Nephron progenitor cell (in vitro differentiated cells): Measurements from ENCODE around the gene EIF1.
"Not testable (repeated sequence)": the region's sequence is repeated elsewhere in the genome, so short reads cannot be mapped to it uniquely, and the experiment has no call there.

ENCODE experiments used
- DNase-seq: peaks from one replicate; pipeline ENCODE4 v3.0.0; 2021
- H3K27ac Mint-ChIP-seq: 2 replicates; pipeline ENCODE4 v1.8.0; 2021; ENCODE audit warnings: mild to moderate bottlenecking, moderate library complexity, mixed read lengths
- H3K27me3 Mint-ChIP-seq: 2 replicates; pipeline ENCODE4 v1.8.0; 2021; ENCODE audit warnings: mild to moderate bottlenecking, low read depth, mixed read lengths; ENCODE audit not compliant: poor library complexity
- H3K36me3 Mint-ChIP-seq: 2 replicates; pipeline ENCODE4 v1.8.0; 2021; ENCODE audit warnings: low read depth, mixed read lengths
- H3K4me1 Mint-ChIP-seq: 2 replicates; pipeline ENCODE4 v1.8.0; 2021; ENCODE audit warnings: mixed read lengths
- H3K4me3 Mint-ChIP-seq: 2 replicates; pipeline ENCODE4 v1.8.0; 2021; ENCODE audit warnings: mild to moderate bottlenecking, moderate library complexity, mixed read lengths
- H3K9me3 Mint-ChIP-seq: 2 replicates; pipeline ENCODE4 v1.8.0; 2021; ENCODE audit warnings: mild to moderate bottlenecking, moderate library complexity, mixed read lengths
- CTCF ChIP-seq: fragments of 200-600 bp; sonication (generic); IDR thresholded peaks from 2 replicates; pipeline ENCODE4 v1.5.0; 2021; ENCODE audit warnings: antibody characterized with exemption

Gene EIF1

GRCh38 chr17:41665566-41666236 lies 23.0 kb upstream of the EIF1 start:
- Mint-ChIP-seq H3K36me3 (no peaks in the 10 kb centered on the region), H3K9me3 (no peaks in the 10 kb centered on the region), H3K27ac (no peak overlapping the region), H3K27me3 (peaks cover 28% of the 10 kb centered on the region), H3K4me1 (peaks cover 30% of the 10 kb centered on the region), H3K4me3 (peak overlapping the region; percentile 78)
- TF ChIP-seq CTCF: peak; percentile 88
- peak; percentile 92 for DNase-seq

- H3K27me3 Mint-ChIP-seq: peaks cover 28% of the 10 kb centered on the region
- no peaks in the 10 kb centered on the region for H3K9me3 Mint-ChIP-seq
- TF ChIP-seq CTCF: peak; percentile 19
- H3K4me1 Mint-ChIP-seq: peaks cover 27% of the 10 kb centered on the region
- peak overlapping the region; percentile 78 for H3K4me3 Mint-ChIP-seq
- H3K36me3 Mint-ChIP-seq: no peaks in the 10 kb centered on the region
- no peak for DNase-seq
- H3K27ac Mint-ChIP-seq: no peak overlapping the region
Measured at GRCh38 chr17:41666237-41666641, 22.4 kb upstream of the EIF1 start.

GRCh38 chr17:41666708-41667279 lies 21.9 kb upstream of the EIF1 start:
- no peaks in the 10 kb centered on the region for H3K9me3 Mint-ChIP-seq
- H3K36me3 Mint-ChIP-seq: no peaks in the 10 kb centered on the region
- peak overlapping the region; percentile 78 for H3K4me3 Mint-ChIP-seq
- peaks cover 26% of the 10 kb centered on the region for H3K27me3 Mint-ChIP-seq
- H3K27ac Mint-ChIP-seq: no peak overlapping the region
- peak; percentile 91 for DNase-seq
- peak; percentile 93 for TF ChIP-seq CTCF
- peaks cover 25% of the 10 kb centered on the region for H3K4me1 Mint-ChIP-seq

- Mint-ChIP-seq H3K27me3 (peaks cover 24% of the 10 kb centered on the region), H3K36me3 (no peaks in the 10 kb centered on the region), H3K4me3 (peak overlapping the region; percentile 78), H3K9me3 (no peaks in the 10 kb centered on the region), H3K4me1 (peaks cover 25% of the 10 kb centered on the region), H3K27ac (no peak overlapping the region)
- no peak for TF ChIP-seq CTCF
- DNase-seq: no peak
Measured at GRCh38 chr17:41667280-41668041, 21.2 kb upstream of the EIF1 start.

GRCh38 chr17:41672153-41672552 lies 16.5 kb upstream of the EIF1 start:
- no peak overlapping the region for H3K4me3 Mint-ChIP-seq
- no peak for TF ChIP-seq CTCF
- H3K4me1 Mint-ChIP-seq: peaks cover 24% of the 10 kb centered on the region
- H3K27ac Mint-ChIP-seq: no peak overlapping the region
- no peaks in the 10 kb centered on the region for H3K36me3 Mint-ChIP-seq
- H3K27me3 Mint-ChIP-seq: peaks cover 10% of the 10 kb centered on the region
- no peak for DNase-seq
- H3K9me3 Mint-ChIP-seq: no peaks in the 10 kb centered on the region

- DNase-seq, H3K36me3 Mint-ChIP-seq, H3K9me3 Mint-ChIP-seq, H3K4me3 Mint-ChIP-seq, H3K27ac Mint-ChIP-seq: not testable (repeated sequence)
- peaks cover 13% of the 10 kb centered on the region for H3K27me3 Mint-ChIP-seq
- H3K4me1 Mint-ChIP-seq: peaks cover 42% of the 10 kb centered on the region
Measured at GRCh38 chr17:41675157-41676057, 13.3 kb upstream of the EIF1 start.
